ENCODE results near the gene ZNF229. TPM values are rescaled to one million over a fixed set of nuclear protein-coding genes. Genes with fewer than 3 reads are reported as not detected.
"Not testable (repeated sequence)": the region's sequence is repeated elsewhere in the genome, so short reads cannot be mapped to it uniquely, and the experiment has no call there.

Gene ZNF229
- 1 to 10 TPM; 1.2 to 2.2 TPM for total RNA-seq

DNA sequence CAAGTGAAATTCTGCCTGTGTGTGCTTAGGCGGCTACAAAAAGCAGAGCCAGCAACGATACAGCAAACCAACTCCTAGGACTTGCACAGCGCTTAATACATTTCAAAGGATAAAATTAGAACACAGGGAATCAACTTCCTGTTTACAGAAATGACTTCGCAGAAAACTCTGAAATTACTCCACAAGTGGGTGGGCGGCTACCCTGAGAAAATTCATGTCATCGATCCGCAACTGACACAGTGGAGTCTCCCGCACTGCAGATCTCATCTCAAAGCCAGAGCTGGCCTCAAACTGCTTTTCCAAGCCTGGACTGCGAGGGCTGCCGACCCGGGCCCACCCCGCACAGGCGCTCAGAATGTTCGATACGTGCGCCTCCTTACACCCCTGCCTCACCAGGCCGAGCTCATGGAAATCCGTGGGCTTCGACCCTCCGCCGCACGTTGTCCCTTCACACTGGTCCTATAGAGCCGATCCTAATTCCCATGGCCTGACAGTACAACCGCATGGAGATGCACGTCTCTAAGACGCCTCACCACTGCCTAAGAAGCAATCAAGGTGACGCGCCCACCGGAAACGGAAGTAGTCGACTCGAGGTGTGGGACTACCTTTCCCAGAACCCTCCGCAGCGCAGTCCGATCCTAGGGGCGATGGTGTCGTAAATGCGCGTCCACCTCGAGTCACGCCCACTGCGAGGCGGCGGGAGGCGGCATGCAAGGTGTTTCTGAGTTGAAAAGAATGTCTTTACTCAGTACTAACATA is at the start of gene ZNF229:
Gene ZNF229 (minus strand): TSS at position 557 of the 759 bp plus-strand sequence. CDS start 5,625 bp downstream, outside the sequence.
- Histone ChIP-seq H3K9ac (ENCODE audit: low read depth in 2 of 2, low read length in 2 of 2) (no peak within 1 kb of the TSS), H3K36me3 (no peaks in the 10 kb centered on the region), H3K4me3 (peak within 1 kb of the TSS; percentile 39), H3K27ac (no peak within 1 kb of the TSS), H3K27me3 (no peaks in the 10 kb centered on the region), H3K4me1 (no peaks in the 10 kb centered on the region), H3K9me3 (no peaks in the 10 kb centered on the region)
- intact Hi-C loops (cut with DNase I) = no loop called here
- DNase-seq = peak; percentile 94
- TF ChIP-seq, protein P1, sequence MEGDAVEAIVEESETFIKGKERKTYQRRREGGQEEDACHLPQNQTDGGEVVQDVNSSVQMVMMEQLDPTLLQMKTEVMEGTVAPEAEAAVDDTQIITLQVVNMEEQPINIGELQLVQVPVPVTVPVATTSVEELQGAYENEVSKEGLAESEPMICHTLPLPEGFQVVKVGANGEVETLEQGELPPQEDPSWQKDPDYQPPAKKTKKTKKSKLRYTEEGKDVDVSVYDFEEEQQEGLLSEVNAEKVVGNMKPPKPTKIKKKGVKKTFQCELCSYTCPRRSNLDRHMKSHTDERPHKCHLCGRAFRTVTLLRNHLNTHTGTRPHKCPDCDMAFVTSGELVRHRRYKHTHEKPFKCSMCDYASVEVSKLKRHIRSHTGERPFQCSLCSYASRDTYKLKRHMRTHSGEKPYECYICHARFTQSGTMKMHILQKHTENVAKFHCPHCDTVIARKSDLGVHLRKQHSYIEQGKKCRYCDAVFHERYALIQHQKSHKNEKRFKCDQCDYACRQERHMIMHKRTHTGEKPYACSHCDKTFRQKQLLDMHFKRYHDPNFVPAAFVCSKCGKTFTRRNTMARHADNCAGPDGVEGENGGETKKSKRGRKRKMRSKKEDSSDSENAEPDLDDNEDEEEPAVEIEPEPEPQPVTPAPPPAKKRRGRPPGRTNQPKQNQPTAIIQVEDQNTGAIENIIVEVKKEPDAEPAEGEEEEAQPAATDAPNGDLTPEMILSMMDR (IDR thresholded peaks at IDR 0.05) = no peak

DNA sequence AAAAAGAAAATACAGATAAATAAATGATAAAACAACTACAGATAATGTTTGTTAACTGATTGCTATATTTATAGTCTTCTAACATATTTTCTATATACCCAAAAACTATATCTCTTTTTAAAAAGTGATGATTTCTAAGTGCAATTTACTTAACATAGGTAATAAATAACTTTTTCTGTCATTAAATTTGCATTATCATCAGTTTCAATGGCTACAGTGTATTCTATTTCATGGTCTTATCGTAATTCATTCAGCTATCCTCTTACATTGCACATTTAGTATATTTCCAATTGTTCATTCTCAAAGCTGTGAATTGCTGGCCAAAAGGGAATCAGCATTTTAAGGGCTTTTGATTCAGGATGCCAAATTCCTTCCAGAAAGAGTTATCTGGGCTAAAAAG is 48.4 kb upstream of the ZNF229 start:
- Histone ChIP-seq H3K9me3 (peaks cover 4% of the 10 kb centered on the region), H3K4me3 (no peak overlapping the region), H3K27me3 (no peaks in the 10 kb centered on the region), H3K4me1 (peaks cover 4% of the 10 kb centered on the region), H3K27ac (no peak overlapping the region), H3K36me3 (peaks cover 10% of the 10 kb centered on the region), H3K9ac (ENCODE audit: low read depth in 2 of 2, low read length in 2 of 2) (no peak overlapping the region)
- intact Hi-C loops (cut with DNase I) = no loop called here
- TF ChIP-seq, protein P1 (IDR thresholded peaks at IDR 0.05) = no peak
- no peak for DNase-seq

DNA sequence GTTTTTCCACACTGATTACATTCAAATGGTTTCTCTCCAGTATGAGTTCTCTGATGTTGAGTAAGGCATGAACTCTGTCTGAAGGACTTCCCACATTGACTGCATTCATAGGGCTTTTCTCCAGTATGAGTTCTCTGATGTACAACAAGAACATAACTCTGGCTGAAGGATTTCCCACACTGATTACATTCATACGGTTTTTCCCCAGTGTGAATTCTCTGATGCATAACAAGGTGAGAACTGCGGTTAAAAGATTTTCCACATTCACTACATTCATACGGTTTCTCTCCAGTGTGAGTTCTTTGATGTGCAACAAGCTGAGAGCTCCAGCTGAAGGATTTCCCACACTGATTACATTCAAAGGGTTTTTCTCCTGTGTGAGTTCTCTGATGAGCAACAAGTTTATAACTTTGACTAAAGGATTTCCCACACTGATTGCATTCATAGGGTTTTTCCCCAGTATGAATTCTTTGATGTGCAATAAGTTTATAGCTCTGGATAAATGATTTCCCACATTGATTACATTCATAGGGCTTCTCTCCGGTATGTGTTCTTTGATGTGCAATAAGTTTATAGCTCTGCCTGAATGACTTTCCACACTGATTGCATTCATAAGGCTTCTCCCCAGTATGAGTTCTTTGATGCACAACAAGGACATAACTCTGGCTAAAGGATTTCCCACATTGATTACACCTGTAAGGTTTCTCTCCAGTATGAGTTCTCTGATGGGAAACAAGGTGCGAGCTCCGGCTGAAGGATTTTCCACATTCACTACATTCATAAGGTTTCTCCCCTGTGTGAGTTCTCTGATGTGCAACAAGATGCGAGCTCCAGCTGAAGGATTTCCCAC is 28.5 kb upstream of the ZNF229 start:
- H3K9me3 ChIP-seq = peaks cover 60% of the 10 kb centered on the region
- H3K27ac ChIP-seq = no peak overlapping the region
- intact Hi-C loops (cut with DNase I) = no loop called here
- H3K36me3 ChIP-seq = peaks cover 26% of the 10 kb centered on the region
- no peak overlapping the region for H3K4me3 ChIP-seq
- no peaks in the 10 kb centered on the region for H3K4me1 ChIP-seq
- TF ChIP-seq, protein P1 (IDR thresholded peaks at IDR 0.05) = no peak
- H3K27me3 ChIP-seq = no peaks in the 10 kb centered on the region
- no peak overlapping the region for H3K9ac ChIP-seq (ENCODE audit: low read depth in 2 of 2, low read length in 2 of 2)
- no peak for DNase-seq

DNA sequence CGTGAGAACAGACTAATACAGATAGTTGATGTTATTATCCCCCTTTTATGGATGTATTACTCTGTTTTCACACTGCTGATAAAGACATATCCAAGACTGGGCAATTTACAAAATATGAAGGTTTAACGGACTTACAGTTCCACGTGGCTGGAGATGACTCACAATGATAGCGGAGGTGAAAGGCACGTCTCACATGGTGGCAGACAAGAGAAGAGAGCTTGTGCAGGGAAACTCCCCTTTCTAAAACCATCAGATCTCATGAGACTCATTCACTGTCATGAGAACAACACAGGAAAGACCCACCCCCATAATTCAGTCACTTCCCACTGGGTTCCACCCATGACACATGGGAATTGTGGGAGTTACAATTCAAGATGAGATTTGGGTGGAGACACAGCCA is 20.5 kb upstream of the ZNF229 start:
- H3K27ac ChIP-seq; DNase-seq; H3K27me3 ChIP-seq; intact Hi-C loops (cut with DNase I); H3K4me1 ChIP-seq; H3K4me3 ChIP-seq; H3K36me3 ChIP-seq; H3K9me3 ChIP-seq; H3K9ac ChIP-seq (ENCODE audit: low read depth in 2 of 2, low read length in 2 of 2): not testable (repeated sequence)

DNA sequence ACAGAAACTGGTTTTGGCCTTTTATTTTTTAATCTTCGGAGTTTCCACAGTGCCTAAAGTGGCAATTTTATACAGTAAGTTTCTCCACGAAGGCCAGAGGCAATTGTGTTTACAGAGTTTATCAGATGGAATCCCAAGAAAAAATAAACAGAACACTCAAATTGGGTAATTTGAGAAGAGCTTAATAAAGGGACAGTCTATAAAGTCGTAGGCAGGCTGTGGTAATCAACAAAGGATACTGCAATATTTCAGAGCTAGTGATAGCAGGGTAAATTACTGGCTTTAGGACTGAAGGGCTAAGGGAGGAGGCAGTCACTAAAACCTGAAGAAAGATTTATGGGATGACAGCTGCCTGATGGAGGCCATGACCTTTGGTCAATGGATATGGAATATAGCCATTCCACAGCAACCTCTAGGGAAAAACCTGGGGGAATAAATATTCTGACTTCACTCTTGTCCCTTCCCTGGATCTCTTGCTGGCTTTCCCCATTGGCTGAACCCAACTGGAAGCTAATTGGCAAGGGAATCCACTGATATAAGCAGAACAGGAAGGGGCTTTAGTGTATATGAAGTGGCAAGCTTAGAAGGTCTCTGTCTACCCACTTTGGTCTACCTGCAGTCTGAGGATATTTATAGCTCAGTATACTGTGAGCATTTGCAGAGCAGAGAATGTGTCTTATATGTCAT is 14.5 kb upstream of the ZNF229 start:
- H3K9ac ChIP-seq (ENCODE audit: low read depth in 2 of 2, low read length in 2 of 2); H3K9me3 ChIP-seq; H3K27ac ChIP-seq; DNase-seq; H3K36me3 ChIP-seq; H3K4me1 ChIP-seq; intact Hi-C loops (cut with DNase I); H3K27me3 ChIP-seq; H3K4me3 ChIP-seq: not testable (repeated sequence)

DNA sequence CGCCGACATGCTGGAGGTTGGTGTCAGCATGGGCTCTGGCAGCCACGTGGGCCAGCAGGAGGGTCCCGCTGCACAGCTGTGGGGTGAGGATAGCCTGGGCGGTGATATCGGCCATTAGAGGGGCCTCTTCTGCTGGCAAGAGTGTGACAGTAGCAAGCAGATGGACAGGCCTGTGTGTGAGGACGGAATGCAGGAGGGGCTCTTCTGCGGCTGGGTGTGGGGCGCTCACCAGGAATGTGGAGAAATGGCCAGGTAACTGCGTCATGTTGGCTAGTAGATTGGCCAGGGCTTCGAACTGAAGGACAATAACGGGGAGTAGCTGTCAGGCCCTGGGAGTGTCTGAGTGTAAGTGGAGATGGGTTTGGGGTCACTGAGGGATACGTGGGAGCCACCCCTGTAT is 7.7 kb upstream of the ZNF229 start:
- H3K4me3 ChIP-seq; H3K36me3 ChIP-seq; H3K9me3 ChIP-seq; H3K4me1 ChIP-seq; intact Hi-C loops (cut with DNase I); H3K27ac ChIP-seq; H3K9ac ChIP-seq (ENCODE audit: low read depth in 2 of 2, low read length in 2 of 2); DNase-seq; H3K27me3 ChIP-seq: not testable (repeated sequence)

Measured in colonic mucosa (tissue), 4 donors.